ENCODE results near the gene CHST1.

Gene CHST1

DNA sequence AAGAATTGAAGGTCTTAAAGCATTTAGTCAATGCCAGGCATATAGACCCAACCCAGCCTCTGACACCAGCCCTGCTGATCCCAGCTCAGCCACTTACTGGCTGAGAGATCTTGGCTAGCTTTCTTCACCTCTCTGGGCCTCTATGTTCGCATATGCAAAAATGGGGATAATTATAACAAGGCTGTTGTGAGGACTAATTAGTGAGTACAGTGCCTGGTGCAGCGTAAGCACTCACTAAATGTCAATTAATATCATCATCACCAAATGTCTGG lies 10.5 kb downstream of the CHST1 start:
- no peaks in the 10 kb centered on the region for H3K4me1 ChIP-seq
- TF ChIP-seq CTCF (IDR thresholded peaks at IDR 0.05; ENCODE audit: low read depth, low read length) = no peak
- no peaks in the 10 kb centered on the region for H3K27me3 ChIP-seq
- H3K4me3 ChIP-seq (ENCODE audit: low read depth, low read length) = no peak overlapping the region
- no peaks in the 10 kb centered on the region for H3K36me3 ChIP-seq
- no peak for DNase-seq
- no peaks in the 10 kb centered on the region for H3K9me3 ChIP-seq

GRCh38 chr11:45654231-45655011 lies 11.0 kb downstream of the CHST1 start:
- Histone ChIP-seq H3K9me3 (no peaks in the 10 kb centered on the region), H3K27me3 (no peaks in the 10 kb centered on the region), H3K4me1 (no peaks in the 10 kb centered on the region), H3K36me3 (no peaks in the 10 kb centered on the region), H3K4me3 (ENCODE audit: low read depth, low read length) (no peak overlapping the region)
- DNase-seq = no peak
- no peak for TF ChIP-seq CTCF (IDR thresholded peaks at IDR 0.05; ENCODE audit: low read depth, low read length)

GRCh38 chr11:45653277-45653676 lies 12.1 kb downstream of the CHST1 start:
- no peak for DNase-seq
- no peaks in the 10 kb centered on the region for H3K4me1 ChIP-seq
- H3K36me3 ChIP-seq = no peaks in the 10 kb centered on the region
- no peak for TF ChIP-seq CTCF (IDR thresholded peaks at IDR 0.05; ENCODE audit: low read depth, low read length)
- H3K9me3 ChIP-seq = no peaks in the 10 kb centered on the region
- H3K27me3 ChIP-seq = no peaks in the 10 kb centered on the region
- H3K4me3 ChIP-seq (ENCODE audit: low read depth, low read length) = no peak overlapping the region

- H3K4me3 ChIP-seq (ENCODE audit: low read depth, low read length) = no peak overlapping the region
- no peaks in the 10 kb centered on the region for H3K27me3 ChIP-seq
- no peaks in the 10 kb centered on the region for H3K4me1 ChIP-seq
- TF ChIP-seq CTCF (IDR thresholded peaks at IDR 0.05; ENCODE audit: low read depth, low read length) = no peak
- H3K36me3 ChIP-seq = no peaks in the 10 kb centered on the region
- H3K9me3 ChIP-seq = no peaks in the 10 kb centered on the region
- DNase-seq = no peak
These were observed 12.6 kb downstream of the CHST1 start for GRCh38 chr11:45652781-45653180.

DNA sequence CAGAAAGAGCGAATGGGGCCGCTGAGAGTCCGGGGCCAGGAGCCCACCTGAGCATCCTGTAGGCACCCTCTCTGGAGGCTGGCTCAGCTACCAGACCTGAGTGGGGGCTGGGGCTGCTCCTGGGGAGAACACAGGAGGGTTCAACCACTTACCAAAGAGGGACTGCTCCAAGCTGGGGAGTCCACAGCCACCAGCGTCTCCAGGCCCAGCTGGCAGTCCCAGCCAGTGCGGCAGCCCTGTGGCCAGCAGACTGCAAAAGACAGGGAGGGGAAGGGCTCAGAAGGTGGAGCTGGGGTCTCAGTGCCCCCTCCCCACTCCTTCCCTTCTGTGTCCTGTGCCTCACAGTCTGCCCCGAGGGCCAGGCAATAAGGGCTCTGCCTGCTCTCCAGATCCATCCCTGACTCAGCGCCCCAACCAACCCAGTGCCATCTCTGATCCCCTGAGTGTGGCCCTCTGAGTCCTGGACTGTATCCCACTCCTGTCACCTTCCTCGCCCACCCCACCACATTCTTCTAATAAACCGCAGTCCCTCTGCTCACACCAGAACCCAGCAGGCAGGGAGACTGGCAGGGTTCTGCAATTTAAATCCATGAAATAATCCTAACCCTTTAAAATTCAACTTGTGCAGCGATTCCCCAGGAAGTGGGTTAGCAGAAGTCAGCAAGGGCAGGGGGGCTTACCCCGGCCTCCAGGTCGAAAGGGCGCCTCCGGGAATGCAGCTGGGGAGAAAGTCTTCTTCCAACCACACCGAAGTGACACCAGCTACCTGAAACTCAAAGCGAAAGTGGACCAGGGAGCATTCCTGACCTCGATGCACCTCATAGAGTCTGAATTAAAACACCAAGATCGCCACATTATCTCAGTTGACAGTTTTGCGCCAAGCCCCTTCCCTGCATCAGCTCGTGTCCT lies 13.3 kb downstream of the CHST1 start:
- H3K36me3 ChIP-seq = no peaks in the 10 kb centered on the region
- no peak for DNase-seq
- TF ChIP-seq CTCF (IDR thresholded peaks at IDR 0.05; ENCODE audit: low read depth, low read length) = no peak
- no peaks in the 10 kb centered on the region for H3K27me3 ChIP-seq
- no peaks in the 10 kb centered on the region for H3K4me1 ChIP-seq
- H3K9me3 ChIP-seq = no peaks in the 10 kb centered on the region
- no peak overlapping the region for H3K4me3 ChIP-seq (ENCODE audit: low read depth, low read length)

GRCh38 chr11:45651156-45651555 lies 14.3 kb downstream of the CHST1 start:
- Histone ChIP-seq H3K9me3 (no peaks in the 10 kb centered on the region), H3K4me3 (ENCODE audit: low read depth, low read length) (no peak overlapping the region), H3K36me3 (no peaks in the 10 kb centered on the region), H3K27me3 (no peaks in the 10 kb centered on the region), H3K4me1 (no peaks in the 10 kb centered on the region)
- no peak for DNase-seq
- TF ChIP-seq CTCF (IDR thresholded peaks at IDR 0.05; ENCODE audit: low read depth, low read length) = no peak

All from BE2C (cell line).